GM23248 (cell line): Measurements from ENCODE around the gene CDH11. TPM values are rescaled to one million over a fixed set of nuclear protein-coding genes. Genes with fewer than 3 reads are reported as not detected.

Experiments
- DNase-seq: peaks from one replicate; pipeline ENCODE4 v3.0.0-alpha.2; 2015
- H2AFZ ChIP-seq: fragments of 200-600 bp; sonication (generic); 2 replicates; pipeline ENCODE4 v1.6.1; 2016; ENCODE audit warnings: antibody characterized with exemption
- H3F3A ChIP-seq: fragments of 200-600 bp; sonication (generic); 2 replicates; pipeline ENCODE4 v1.6.1; 2016; ENCODE audit warnings: mild to moderate bottlenecking, antibody characterized with exemption, mixed run types; ENCODE audit not compliant: insufficient read depth
- H3K27ac ChIP-seq: fragments of 200-600 bp; sonication (generic); 2 replicates; pipeline ENCODE4 v1.5.1; 2016; ENCODE audit warnings: mild to moderate bottlenecking
- H3K27me3 ChIP-seq: fragments of 200-600 bp; sonication (generic); replicated peaks from 2 replicates; pipeline ENCODE4 v1.6.1; 2016; ENCODE audit warnings: mild to moderate bottlenecking; ENCODE audit not compliant: insufficient read depth
- H3K36me3 ChIP-seq: fragments of 200-600 bp; sonication (generic); 2 replicates; pipeline ENCODE4 v1.6.1; 2016; ENCODE audit warnings: low read depth, mild to moderate bottlenecking
- H3K4me1 ChIP-seq: fragments of 200-600 bp; sonication (generic); 2 replicates; pipeline ENCODE4 v1.6.1; 2016; ENCODE audit warnings: mild to moderate bottlenecking; ENCODE audit not compliant: insufficient read depth
- H3K4me2 ChIP-seq: fragments of 200-600 bp; sonication (generic); one replicate; pipeline ENCODE4 v1.6.1; 2016; ENCODE audit warnings: mild to moderate bottlenecking; ENCODE audit not compliant: unreplicated experiment
- H3K4me3 ChIP-seq: fragments of 200-600 bp; sonication (generic); 2 replicates; pipeline ENCODE4 v1.5.1; 2016; ENCODE audit warnings: mild to moderate bottlenecking
- H3K79me2 ChIP-seq: fragments of 200-600 bp; sonication (generic); 2 replicates; pipeline ENCODE4 v1.6.1; 2016; ENCODE audit warnings: mild to moderate bottlenecking; ENCODE audit not compliant: insufficient read depth
- H3K9ac ChIP-seq: fragments of 200-600 bp; sonication (generic); 2 replicates; pipeline ENCODE4 v1.6.1; 2016; ENCODE audit warnings: mild to moderate bottlenecking
- H3K9me2 ChIP-seq: fragments of 200-600 bp; sonication (generic); 2 replicates; pipeline ENCODE4 v1.6.1; 2016; ENCODE audit warnings: mixed run types, mild to moderate bottlenecking, moderate library complexity; ENCODE audit not compliant: insufficient read depth
- H3K9me3 ChIP-seq: fragments of 200-600 bp; sonication (generic); one replicate; pipeline ENCODE4 v1.6.1; 2017; ENCODE audit warnings: low read depth
- H4K20me1 ChIP-seq: fragments of 200-600 bp; sonication (generic); 2 replicates; pipeline ENCODE4 v1.6.0; 2016; ENCODE audit not compliant: insufficient read depth
- EZH2 ChIP-seq: fragments of 200-600 bp; sonication (generic); IDR thresholded peaks from 2 replicates; pipeline ENCODE4 v1.6.1; 2018; ENCODE audit warnings: antibody characterized with exemption, mild to moderate bottlenecking; ENCODE audit not compliant: insufficient read depth, poor library complexity, severe bottlenecking
- EZH2phosphoT487 ChIP-seq: fragments of 200-600 bp; sonication (generic); IDR thresholded peaks from 2 replicates; pipeline ENCODE4 v1.6.1; 2018; ENCODE audit warnings: antibody characterized with exemption, moderate library complexity, mild to moderate bottlenecking, low read depth; ENCODE audit not compliant: insufficient read depth
- WGBS, 2 experiments: methylation state at CpG; one replicate each; pipeline ENCODE4 v1.1.6; 2015 to 2017; ENCODE audit warnings: low lambda C conversion rate in 2 of 2, low coverage in 1 of 2; ENCODE audit errors: missing lambda C conversion rate in 2 of 2; 5-methylcytosine and 5-hydroxymethylcytosine counted together
- in situ Hi-C: fragments of 300-500 bp; cut with MboI; formaldehyde crosslinking; loops from 2 replicates; pipeline ENCODE4 v1.15.0; 2020
- polyA plus RNA-seq: library from polyadenylated mRNA; unstranded; fragments of >200 nt; fragmentation: Nextera tagmentation; extraction: Ambion mirVana; gene quantifications from 2 replicates; pipeline ENCODE4 v1.2.1, GENCODE V29; 2016
- total RNA-seq: library from RNA; depleted of rRNA; stranded (reverse); fragments of >200 nt; shearing (Covaris generic); gene quantifications from 2 replicates; pipeline ENCODE4 v1.2.3, GENCODE V29; 2014; rRNA removed

Gene CDH11, protein sequence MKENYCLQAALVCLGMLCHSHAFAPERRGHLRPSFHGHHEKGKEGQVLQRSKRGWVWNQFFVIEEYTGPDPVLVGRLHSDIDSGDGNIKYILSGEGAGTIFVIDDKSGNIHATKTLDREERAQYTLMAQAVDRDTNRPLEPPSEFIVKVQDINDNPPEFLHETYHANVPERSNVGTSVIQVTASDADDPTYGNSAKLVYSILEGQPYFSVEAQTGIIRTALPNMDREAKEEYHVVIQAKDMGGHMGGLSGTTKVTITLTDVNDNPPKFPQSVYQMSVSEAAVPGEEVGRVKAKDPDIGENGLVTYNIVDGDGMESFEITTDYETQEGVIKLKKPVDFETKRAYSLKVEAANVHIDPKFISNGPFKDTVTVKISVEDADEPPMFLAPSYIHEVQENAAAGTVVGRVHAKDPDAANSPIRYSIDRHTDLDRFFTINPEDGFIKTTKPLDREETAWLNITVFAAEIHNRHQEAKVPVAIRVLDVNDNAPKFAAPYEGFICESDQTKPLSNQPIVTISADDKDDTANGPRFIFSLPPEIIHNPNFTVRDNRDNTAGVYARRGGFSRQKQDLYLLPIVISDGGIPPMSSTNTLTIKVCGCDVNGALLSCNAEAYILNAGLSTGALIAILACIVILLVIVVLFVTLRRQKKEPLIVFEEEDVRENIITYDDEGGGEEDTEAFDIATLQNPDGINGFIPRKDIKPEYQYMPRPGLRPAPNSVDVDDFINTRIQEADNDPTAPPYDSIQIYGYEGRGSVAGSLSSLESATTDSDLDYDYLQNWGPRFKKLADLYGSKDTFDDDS
- total RNA-seq: 525 and 931 TPM in 2 replicates
- polyA plus RNA-seq: 263 and 264 TPM in 2 replicates

DNA sequence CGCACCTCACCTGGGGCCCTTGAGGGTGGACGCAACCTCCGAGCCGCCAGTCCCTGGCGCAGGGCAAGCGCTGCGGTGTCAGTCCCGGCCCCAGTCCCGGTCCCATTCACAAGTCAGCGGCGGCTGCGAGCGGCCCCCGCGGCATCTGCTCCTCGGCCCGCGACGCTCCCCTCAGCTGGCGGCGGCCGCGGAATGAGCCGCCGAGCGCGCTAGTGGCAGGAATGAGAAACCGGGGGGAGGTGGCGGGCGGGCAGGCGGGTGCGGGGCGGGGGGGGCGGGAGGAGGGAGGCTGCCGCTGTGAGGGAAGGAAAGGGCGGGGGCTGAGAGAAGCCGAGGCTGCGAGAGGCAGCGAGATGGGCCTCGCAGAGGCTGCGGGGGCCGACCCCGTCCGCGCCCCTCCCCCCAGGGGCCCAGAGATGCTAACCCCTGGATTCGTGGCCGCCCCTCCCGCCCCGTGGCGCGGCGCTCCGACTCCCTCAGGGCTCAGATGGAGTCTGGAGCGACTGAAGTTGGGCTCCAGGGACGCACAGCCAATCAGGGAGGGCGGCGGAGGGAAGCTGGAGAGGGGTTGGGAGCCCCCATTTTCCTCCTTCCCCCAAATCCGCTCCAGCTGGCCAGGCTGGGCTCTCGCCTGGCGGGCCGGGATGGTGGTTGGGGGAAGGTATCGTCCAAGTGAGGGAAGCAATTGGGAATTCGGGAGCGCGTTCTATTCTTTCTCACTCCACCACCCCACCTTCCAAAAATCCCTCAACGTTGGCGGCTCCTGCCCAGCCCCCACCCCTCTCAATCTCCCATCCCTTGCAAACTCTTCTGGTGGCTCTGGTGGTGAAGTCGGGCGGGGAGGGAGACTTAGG is at the start of gene CDH11:
Gene CDH11, minus strand, starts transcription at position 194 of the 854 bp plus-strand sequence. CDS start 117,194 bp downstream, outside the sequence.
- peak within 1 kb of the TSS; percentile 95 for H3K4me2 ChIP-seq
- H4K20me1 ChIP-seq: peaks cover 9% of the 10 kb centered on the region; the same call in 1 of the 2 replicates
- 1 to 4% methylated on average over 40 to 66 of the region's 69 CpGs for WGBS, 2 experiments
- peaks cover 43% of the 10 kb centered on the region for H3F3A ChIP-seq
- no peaks in the 10 kb centered on the region for H3K9me3 ChIP-seq
- TF ChIP-seq EZH2phosphoT487 (no peak), EZH2 (no peak)
- peaks cover 48% of the 10 kb centered on the region for H3K4me1 ChIP-seq
- in situ Hi-C loops: loop anchor here (25.0 kb wide), 1 partner anchor 1760 kb away; no protein-coding TSS in a partner anchor
- H3K27me3 ChIP-seq: no peaks in the 10 kb centered on the region
- peaks cover 8% of the 10 kb centered on the region; the same call in 1 of the 2 replicates for H3K36me3 ChIP-seq
- H3K27ac ChIP-seq: peak within 1 kb of the TSS; percentile 83
- H2AFZ ChIP-seq: peak within 1 kb of the TSS; percentile 79
- peak; percentile 93 for DNase-seq
- peaks cover 60% of the 10 kb centered on the region for H3K79me2 ChIP-seq
- no peaks in the 10 kb centered on the region for H3K9me2 ChIP-seq
- H3K9ac ChIP-seq: peak within 1 kb of the TSS; percentile 92
- peak within 1 kb of the TSS; percentile 98 for H3K4me3 ChIP-seq

DNA sequence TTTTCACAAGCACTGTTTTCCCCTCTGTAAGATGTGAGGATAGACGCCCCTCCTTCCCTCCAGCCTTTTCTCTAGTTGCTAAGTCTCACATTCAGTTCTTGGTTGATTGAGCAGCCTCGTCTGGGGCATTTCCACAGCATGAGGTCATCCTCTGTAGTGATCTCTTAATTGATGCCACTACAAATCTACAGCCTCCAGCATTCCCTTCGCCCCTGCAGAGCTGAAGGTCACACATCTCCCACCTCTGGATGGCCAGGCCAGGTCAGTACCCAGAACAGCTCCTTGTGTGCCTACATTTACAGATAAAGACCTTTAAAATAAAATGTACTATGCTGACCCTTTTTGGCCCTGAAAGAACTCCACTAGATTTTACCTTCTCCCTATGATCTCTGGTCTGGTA is 32.5 kb upstream of the CDH11 start:
- no peaks in the 10 kb centered on the region for H3K36me3 ChIP-seq
- in situ Hi-C loops: no loop called here
- H3K9me2 ChIP-seq: no peaks in the 10 kb centered on the region
- no peak overlapping the region for H2AFZ ChIP-seq
- H3K9me3 ChIP-seq: no peaks in the 10 kb centered on the region
- peak; percentile 13 for DNase-seq
- no peaks in the 10 kb centered on the region for H3K4me1 ChIP-seq
- H3K9ac ChIP-seq: no peak overlapping the region
- WGBS, 2 experiments: 48 to 63% methylated on average over 3 of the region's 3 CpGs
- no peak overlapping the region for H3K4me3 ChIP-seq
- no peaks in the 10 kb centered on the region for H3K27me3 ChIP-seq
- no peaks in the 10 kb centered on the region for H4K20me1 ChIP-seq
- H3K27ac ChIP-seq: no peak overlapping the region
- H3K79me2 ChIP-seq: no peaks in the 10 kb centered on the region
- TF ChIP-seq EZH2phosphoT487 (no peak), EZH2 (no peak)
- H3F3A ChIP-seq: no peaks in the 10 kb centered on the region
- no peak overlapping the region for H3K4me2 ChIP-seq

DNA sequence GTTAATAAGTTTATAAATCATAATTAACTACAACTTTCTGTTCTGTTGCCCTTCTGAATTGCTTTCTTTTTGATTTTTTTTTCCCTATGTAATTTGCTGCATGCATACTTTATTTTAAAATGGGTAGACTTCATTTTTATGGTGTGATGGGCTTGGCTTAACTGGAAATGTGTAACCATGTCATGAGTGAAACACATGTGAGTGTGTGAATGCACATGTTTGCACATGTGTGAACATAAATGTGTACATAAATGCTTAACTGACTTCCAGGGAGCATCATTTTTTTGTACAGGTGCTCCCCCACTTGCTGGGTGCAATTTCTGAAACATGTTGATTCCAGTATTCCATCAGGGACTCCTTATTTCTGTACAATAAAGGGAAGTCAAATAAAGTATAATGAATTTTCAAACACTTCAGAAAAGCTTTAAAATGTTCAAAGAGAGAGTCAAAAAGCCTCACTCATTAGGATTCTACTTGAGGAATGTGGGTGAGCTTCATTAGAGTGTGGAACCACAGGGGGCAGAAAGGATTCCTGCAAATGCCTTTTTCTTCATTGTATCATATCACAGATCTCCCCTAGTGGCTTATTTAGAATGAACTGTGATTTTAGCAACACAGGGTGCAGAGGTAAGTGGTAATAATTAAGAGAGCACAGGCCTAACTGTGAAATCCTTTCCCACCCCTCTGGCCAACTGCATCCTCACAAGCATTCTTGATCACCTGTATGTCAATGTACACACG is 31.7 kb upstream of the CDH11 start:
- 34 to 42% methylated on average over 1 of the region's 1 CpG for WGBS, 2 experiments
- in situ Hi-C loops: no loop called here

More for the DNA sequence above, 31.7 kb upstream of the CDH11 start:
- no peaks in the 10 kb centered on the region for H4K20me1 ChIP-seq
- H3K4me1 ChIP-seq: no peaks in the 10 kb centered on the region
- H2AFZ ChIP-seq: no peak overlapping the region
- no peaks in the 10 kb centered on the region for H3F3A ChIP-seq
- no peak for DNase-seq
- H3K27ac ChIP-seq: no peak overlapping the region
- no peaks in the 10 kb centered on the region for H3K36me3 ChIP-seq
- no peak overlapping the region for H3K4me3 ChIP-seq
- no peak overlapping the region for H3K9ac ChIP-seq
- no peaks in the 10 kb centered on the region for H3K9me3 ChIP-seq
- no peak overlapping the region for H3K4me2 ChIP-seq
- no peak for TF ChIP-seq EZH2phosphoT487
- TF ChIP-seq EZH2: no peak
- no peaks in the 10 kb centered on the region for H3K9me2 ChIP-seq
- no peaks in the 10 kb centered on the region for H3K27me3 ChIP-seq
- no peaks in the 10 kb centered on the region for H3K79me2 ChIP-seq
